OCI-LY1 (cell line): ENCODE results near the gene DENND11.

ENCODE experiments used
- CTCF ChIP-seq: fragments of 200-600 bp; sonication (generic), shearing (Covaris generic); IDR thresholded peaks from 2 replicates; pipeline ENCODE4 v1.5.1; 2017; ENCODE audit warnings: mild to moderate bottlenecking, antibody characterized with exemption, low read length, moderate library complexity, mixed read lengths
- EZH2 ChIP-seq: fragments of 200-600 bp; sonication (generic), shearing (Covaris generic); IDR thresholded peaks from 2 replicates; pipeline ENCODE4 v1.8.0; 2017; ENCODE audit warnings: borderline replicate concordance, mixed run types, mild to moderate bottlenecking, antibody characterized with exemption, low read length, moderate library complexity, mixed read lengths

GRCh38 chr7:141696348-141696747 lies 5.6 kb downstream of the DENND11 start:
- no peak for TF ChIP-seq CTCF
- no peak for TF ChIP-seq EZH2
